Osteoblast (primary cell): Measurements from ENCODE around the gene B3GNT4. TPM values are rescaled to one million over a fixed set of nuclear protein-coding genes. Genes with fewer than 3 reads are reported as not detected.

Experiments used
- small RNA-seq: library from RNA; depleted of rRNA; stranded (forward); fragments of <200 nt; gene quantifications from one replicate; pipeline ENCODE3, GENCODE V24; 2012
- total RNA-seq: library from RNA; depleted of rRNA; stranded (reverse); fragments of >200 nt; gene quantifications from 2 replicates; pipeline ENCODE4 v1.2.3, GENCODE V29; 2012

B3GNT4 gene
- total RNA-seq, 1 donor = not detected

Small RNA genes lying within 50 kb of the gene (small RNA-seq; reads per million reads assigned to genes)
- not detected for gene DIABLO

Other genes starting within 250 kb of the B3GNT4 start
- gene BCL7A, start 181.8 kb upstream of the B3GNT4 start, total RNA-seq = 4.4 and 4.7 TPM in 2 replicates
- gene MLXIP, start 125.0 kb upstream of the B3GNT4 start, total RNA-seq = 12.7 and 14.1 TPM in 2 replicates
- not detected in 2 replicates for gene IL31, start 29.5 kb upstream of the B3GNT4 start, total RNA-seq
- gene LRRC43, start 20.6 kb upstream of the B3GNT4 start, total RNA-seq = 1.8 and 2.9 TPM in 2 replicates
- 53.6 and 64.4 TPM in 2 replicates for gene DIABLO, start 22.3 kb downstream of the B3GNT4 start, total RNA-seq
- 18.5 and 20.0 TPM in 2 replicates for gene VPS33A, start 62.8 kb downstream of the B3GNT4 start, total RNA-seq
- 90.8 and 103 TPM in 2 replicates for gene CLIP1, start 219.0 kb downstream of the B3GNT4 start, total RNA-seq